Frontal cortex (tissue), 4 donors: ENCODE measurements around the gene PACSIN1. TPM values are rescaled to one million over a fixed set of nuclear protein-coding genes. Genes with fewer than 3 reads are reported as not detected.
A peak's percentile ranks its signal among the peaks of the same experiment; 100 is the strongest.

Experiments used
- DNase-seq, 2 donors: peaks; one replicate each; pipeline ENCODE4 v3.0.0; 2012; ENCODE audit warnings: low spot score in 2 of 2
- FAIRE-seq: peaks from 2 replicates; lab custom pipeline; 2012; peaks lifted over from hg19 to GRCh38; lab: Jason Lieb, UNC
- total RNA-seq: library from RNA; depleted of rRNA; stranded (reverse); fragments of >200 nt; gene quantifications from one replicate; pipeline ENCODE4 v1.2.3, GENCODE V29; 2014
- donor health status: control.
- donor health status: control.
- donor health status: control.

Gene PACSIN1
- total RNA-seq, 1 donor from 2014 or later = 2.9 TPM

DNA sequence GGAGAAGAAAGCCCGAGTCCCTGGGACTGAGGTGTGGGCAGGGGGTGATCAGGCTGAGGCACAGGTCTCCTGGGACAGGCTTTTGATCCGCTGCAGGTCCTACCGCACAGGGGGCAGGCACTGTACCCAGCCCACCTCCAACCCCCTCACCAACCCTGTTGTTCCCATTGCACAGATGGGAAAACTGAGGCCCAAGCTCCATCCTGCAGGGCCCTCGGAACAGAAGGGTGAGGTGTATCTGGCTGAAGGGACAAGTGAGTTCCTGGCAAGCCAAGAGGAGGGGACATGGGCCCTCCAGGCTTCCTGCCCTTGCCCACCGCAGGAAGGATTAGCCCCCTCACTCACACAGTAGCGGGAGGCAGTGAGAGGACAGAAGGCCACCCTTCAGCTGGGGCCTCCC is 106.7 kb downstream of the PACSIN1 start:
- no peak for FAIRE-seq
- no peak for DNase-seq

DNA sequence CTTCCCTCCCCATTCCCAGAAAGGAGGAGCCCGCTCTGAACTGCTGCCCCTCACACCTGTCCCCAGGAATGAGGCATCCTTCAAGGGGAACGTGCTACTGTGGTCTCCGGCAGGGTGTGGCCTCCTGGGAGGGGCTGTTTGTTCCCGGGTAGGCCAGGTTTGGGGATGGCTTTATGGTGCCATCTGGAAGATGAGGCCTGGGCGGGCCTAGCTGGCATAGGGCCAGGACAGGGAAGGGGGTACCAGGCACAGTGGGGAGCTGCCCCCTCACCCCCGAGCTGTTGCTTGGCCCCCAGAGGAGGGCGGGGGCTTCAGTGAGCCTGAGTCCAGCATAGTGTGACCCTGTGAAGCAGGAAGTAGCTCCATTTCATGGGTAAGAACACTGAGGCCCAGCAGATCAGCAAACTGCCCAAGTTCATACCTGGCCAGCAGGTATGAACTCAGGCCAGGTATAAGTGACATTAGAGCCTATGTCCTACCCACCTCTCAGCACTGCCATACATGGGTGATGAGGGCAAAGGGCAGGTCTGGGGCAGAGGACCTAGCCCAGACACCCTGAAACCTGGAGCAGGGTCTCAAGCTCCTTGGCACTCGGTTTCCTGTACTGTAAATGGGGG is 107.8 kb downstream of the PACSIN1 start:
- no peak for DNase-seq
- no peak for FAIRE-seq

DNA sequence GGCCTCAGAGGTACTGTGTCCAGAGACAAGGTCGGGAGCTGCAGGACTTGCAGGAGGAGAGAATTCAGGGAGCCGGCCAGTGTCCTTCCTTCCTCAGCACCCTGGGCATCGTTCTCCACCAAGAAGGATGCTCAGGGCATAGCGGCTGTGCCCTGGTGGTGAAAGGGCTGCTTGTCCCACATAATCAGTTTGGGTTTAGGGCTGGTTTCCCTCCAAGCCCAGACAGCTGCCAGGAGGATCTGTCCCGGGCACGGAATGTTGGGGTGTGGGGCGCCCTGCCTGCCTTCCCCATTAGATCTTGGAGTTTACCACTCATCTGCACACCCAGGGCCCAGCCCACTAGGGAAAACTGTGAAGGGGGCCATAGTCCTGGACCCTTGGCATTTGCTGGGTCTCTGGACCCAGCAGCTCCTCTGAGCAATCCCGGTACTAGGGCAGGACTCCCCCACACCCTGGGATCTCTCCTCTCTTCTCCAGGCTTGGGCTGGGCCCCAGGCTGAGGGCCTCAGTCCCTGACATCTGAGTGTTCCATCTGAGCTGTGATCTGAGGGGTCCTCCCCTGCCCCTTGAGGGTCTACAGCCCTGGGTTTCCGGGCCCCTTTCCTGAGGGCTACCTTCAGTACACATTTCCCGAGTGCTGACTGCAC is 108.9 kb downstream of the PACSIN1 start:
- DNase-seq (peak in 1 of 2 donors; percentile 6), FAIRE-seq (no peak)

DNA sequence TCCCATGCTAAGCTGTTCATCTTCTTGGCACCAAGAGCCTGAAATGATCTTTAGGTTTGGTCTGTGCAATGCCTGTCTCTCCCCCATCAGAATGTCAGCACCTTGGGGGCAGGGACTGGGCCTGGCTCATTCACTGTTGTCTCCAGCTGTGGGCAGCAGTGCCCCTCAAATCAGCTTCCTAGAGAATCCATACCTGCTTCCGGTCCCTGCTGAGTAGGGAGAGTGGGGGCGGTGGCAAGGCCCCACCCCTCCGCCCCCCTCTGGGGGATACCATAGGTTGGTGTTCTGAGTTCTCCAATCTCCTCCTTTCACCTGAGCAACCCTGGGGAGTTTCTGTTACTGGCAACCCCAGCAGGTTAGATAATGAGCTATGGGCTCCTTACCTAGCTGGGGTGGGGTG is 109.5 kb downstream of the PACSIN1 start:
- FAIRE-seq (no peak), DNase-seq (peak in 1 of 2 donors; percentile 11)

DNA sequence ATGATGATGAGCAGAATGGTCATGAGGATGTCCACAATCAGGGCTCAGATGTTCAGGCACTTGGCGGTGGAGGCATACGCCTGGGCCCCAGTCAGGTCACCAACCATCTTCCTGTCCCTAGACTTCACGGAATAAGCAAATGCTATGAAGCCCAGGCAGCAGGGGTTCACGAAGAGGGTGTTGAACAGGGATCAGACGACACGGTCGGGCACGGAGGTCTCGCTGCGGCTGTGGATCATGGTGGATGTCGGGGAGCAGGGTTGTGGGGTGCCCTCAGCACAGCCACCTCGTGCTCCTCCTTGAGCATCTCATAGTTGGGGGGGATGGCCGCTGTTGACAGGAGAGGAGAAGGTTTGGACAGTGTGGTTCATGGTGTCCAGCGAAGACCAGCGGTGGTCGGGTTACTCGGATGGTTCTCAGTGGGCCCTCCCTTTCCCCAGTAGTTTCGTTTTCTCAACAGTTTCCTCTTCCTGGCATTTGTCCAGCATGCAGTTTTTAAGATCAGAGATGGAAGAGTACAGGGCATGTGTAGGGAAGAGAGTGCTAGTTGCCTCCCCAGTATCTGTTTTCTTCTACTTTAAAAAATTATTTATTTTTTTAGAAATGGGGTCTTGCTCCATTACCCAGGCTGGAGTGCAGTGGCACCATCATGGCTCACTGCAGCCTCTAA is 110.5 kb downstream of the PACSIN1 start:
- FAIRE-seq = no peak
- no peak for DNase-seq

DNA sequence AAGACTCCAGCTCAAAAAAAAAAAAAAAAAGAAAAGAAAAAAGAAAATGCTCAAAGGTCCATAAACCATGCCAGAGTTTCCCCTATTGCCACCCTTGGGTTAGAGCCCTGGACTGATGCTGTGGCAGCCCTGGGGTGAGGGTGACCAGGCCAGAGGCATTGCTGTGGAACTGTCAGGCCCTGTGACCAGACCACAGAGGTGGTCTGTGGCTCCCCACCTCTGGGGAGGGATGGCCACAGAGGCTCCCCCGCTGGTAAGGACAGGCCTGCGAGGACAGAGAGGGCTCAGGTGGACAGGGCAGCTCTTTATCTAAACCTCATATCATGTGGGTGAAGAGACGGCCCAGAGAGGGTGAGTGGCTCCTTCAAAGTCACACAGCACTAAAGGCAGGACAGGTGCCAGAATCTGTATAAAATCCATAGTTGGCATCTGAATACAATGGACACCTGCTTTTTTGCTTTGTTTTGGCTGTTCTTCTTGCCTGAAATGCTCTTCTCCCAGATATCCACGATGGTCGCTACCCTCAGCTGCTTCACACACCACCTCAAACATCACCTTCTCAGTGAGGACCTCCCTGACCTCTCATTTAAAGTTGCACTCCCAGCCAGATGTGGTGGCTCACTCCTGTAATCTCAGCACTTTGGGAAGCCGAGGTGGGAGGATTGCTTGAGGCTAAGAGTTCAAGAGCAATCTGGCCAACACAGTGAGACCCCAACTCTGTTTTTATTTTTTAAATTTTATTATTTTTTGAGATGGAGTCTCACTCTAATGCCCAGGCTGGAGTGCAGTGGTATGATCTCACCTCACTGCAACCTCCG is 112.8 kb downstream of the PACSIN1 start:
- FAIRE-seq (no peak), DNase-seq (no peak)

DNA sequence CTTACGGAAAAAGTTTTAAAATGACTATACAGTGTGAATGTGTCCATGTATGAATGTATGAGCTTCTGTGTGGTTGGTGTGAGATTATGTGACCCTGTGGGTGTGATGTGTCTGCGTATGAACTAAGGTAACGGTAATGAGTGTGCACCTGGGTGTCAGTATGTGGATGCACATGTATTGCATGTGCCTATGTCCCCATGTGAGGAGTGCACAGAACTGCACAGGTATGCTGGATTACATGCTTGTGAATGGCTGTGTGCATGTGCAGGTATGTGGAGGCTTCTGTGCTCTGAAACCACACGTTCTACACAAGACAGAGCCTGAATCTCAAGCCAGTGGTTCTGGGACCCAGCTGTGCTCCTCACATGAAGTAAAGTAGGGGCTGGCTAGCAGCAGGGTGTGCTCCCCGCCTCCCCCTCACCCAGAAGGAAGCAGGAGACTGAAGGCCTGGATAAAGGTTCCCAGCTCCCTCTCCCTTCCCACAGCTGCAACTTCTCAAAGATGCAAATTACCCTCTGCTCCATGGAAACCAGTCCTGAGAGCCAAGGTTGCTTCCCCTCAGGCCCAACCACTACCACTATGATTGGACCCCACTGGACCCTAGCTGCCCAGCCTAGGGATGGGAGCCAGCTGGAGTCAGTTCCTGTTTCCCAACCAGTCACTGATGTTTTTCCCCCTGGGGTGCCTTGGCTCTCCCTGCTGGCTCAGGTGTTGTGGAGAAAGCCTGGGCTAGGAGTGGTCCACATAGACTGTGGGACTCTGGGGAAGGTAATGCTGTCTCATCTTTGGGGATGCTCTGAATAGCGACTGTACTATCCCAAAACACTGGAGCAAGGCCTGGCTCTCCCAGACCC is 115.1 kb downstream of the PACSIN1 start:
- no peak for FAIRE-seq

DNA sequence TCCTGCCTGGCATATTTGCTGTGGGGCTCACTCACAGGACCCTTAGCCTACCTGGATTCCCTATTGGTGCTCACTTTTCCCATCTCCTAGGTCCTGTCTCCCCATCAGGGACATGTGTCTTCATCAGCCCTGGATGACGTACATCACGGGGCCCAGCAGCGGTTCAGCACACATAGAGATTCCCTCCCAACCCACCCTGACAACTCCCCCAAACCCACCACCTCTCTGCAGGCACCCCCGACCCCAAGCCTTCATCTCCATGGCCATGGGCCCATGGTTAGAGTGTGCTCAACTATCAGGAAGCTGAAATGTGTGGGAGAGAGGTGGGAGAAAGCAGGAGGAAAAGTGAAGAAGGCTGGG is 115.7 kb downstream of the PACSIN1 start:
- DNase-seq (no peak), FAIRE-seq (no peak)

More for the DNA sequence above, 115.1 kb downstream of the PACSIN1 start:
- no peak for DNase-seq

DNA sequence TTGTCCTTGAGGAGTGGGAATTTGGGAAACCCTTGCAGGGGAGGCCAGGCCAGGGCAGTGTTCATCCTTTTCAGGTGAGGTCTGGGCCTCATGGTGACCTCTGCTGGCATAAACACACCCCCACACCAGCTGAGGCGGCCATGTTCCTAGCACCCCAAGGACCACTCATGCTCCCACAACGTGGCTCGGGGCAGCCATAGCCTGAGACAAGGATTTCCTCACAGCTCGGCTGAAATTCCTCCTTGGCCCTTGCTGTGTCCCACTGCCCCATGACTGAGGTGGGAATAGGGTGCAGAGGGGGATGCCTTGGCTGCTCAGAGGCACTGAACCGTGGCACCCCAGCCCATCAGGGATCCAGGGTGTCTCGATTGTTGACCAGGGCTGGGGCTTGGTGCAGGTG is 117.6 kb downstream of the PACSIN1 start:
- DNase-seq = no peak
- FAIRE-seq = no peak

DNA sequence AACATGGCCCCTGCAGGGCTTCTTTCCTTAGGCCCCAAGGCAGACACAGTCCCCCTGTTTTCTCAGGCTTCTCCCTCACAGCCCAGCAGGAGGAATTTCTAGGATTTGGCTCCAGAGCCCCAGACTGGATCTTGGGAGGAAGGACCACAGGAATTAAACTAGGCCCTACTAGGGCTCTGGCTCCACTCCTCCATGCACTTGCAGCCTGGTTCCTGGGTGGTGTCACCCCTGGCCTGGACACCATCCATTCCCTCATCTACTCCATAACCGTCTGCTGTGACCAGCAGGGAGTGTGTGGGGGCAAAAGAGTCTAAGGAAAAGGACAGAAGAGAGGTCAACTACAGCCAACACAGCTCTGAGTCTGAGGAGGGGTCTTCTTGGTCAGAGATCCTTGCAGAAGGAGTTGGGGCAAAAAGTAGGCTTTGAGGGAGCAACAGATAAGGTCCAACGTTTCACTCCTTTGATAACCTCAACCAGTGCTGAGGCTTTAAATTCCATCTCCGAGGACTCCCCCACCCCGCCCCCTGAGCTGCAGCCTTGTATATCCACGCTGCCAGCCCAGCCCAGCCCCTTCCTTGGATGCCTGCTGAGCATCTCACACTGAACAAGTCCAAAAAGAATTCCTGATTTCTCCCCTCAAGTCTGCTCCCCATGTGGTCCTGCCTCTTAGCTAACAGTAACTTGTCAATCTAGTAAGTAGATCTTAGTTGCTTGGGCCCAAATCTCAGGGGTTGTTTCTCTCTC is 118.2 kb downstream of the PACSIN1 start:
- DNase-seq = no peak
- FAIRE-seq = no peak

DNA sequence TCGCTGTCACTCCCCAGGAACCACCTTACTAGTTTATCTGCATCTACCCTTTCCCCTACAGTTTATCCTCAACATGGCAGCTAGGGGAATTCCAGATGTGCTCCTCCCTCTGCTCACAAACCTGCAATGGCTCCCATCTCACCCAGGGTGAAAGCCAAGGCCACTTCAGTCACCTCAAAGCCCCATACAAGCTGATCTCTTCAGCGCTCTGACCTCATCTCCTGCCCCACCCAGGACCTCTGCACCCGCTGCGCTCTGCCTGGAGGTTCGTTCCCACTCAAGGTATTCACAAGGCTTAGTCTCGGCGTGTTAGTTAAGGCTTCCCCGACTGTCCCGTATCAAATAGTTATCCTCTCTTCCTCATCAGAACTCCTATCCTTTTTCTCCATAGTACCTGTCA is 118.8 kb downstream of the PACSIN1 start:
- DNase-seq (no peak), FAIRE-seq (no peak)

Other genes starting within 250 kb of the PACSIN1 start
- 24.5 TPM for gene HMGA1, start 229.2 kb upstream of the PACSIN1 start, total RNA-seq
- 23.2 TPM for gene SMIM29, start 217.1 kb upstream of the PACSIN1 start, total RNA-seq
- 96.2 TPM for gene NUDT3, start 73.4 kb upstream of the PACSIN1 start, total RNA-seq
- gene RPS10, start 40.0 kb upstream of the PACSIN1 start, total RNA-seq = 792 TPM
- not detected for gene SPDEF, start 90.3 kb downstream of the PACSIN1 start, total RNA-seq
- 21.2 TPM for gene ILRUN, start 230.7 kb downstream of the PACSIN1 start, total RNA-seq